T-helper 1 cell treated with Interleukin-12 subunit alpha and Interleukin-12 subunit beta and Interleukin-4 antibody, amounts not matched to agents 30 ng/mL and 1 ng/mL, for 36 hours (primary cell): ENCODE data around the gene LIN7B. TPM values are rescaled to one million over a fixed set of nuclear protein-coding genes. Genes with fewer than 3 reads are reported as not detected.

Experiments used
- intact Hi-C: fragments of 100-400 bp; cut with micrococcal nuclease; formaldehyde crosslinking; loops from one replicate; pipeline ENCODE4 v1.15.1; 2024
- total RNA-seq: library from RNA; stranded (reverse); gene quantifications from 2 replicates; pipeline ENCODE4 v1.2.3, GENCODE V29; 2022

LIN7B gene
- 2.1 and 3.4 TPM in 2 replicates for total RNA-seq

- intact Hi-C loops: loop anchor here (1.0 to 10.0 kb wide), 5 partner anchors 14 to 1839 kb away; partner anchors contain the start of genes INAFM1, PRR12 and SNRNP70
Measured at GRCh38 chr19:49113762-49114629, at the start of gene LIN7B. TSS of gene LIN7B (plus strand) at chr19:49114370. CDS start at chr19:49114405, 35 bp downstream.

GRCh38 chr19:49064768-49065611 lies 49.2 kb upstream of the LIN7B start, which contains the start of gene NTF4:
TSS of gene NTF4 (minus strand) at chr19:49064818. CDS start at chr19:49061997, 2,821 bp downstream.
- intact Hi-C loops: no loop called here

GRCh38 chr19:49065905-49066512 lies 48.2 kb upstream of the LIN7B start:
- intact Hi-C loops: no loop called here

GRCh38 chr19:49067554-49067953 lies 46.6 kb upstream of the LIN7B start:
- intact Hi-C loops: no loop called here

- intact Hi-C loops: no loop called here
Measured at GRCh38 chr19:49069026-49069425, 45.1 kb upstream of the LIN7B start.

GRCh38 chr19:49070416-49070815 lies 43.8 kb upstream of the LIN7B start:
- intact Hi-C loops: no loop called here

- intact Hi-C loops: no loop called here
Measured at GRCh38 chr19:49071860-49072547, 42.2 kb upstream of the LIN7B start.

- intact Hi-C loops: no loop called here
Measured at GRCh38 chr19:49073514-49074378, 40.4 kb upstream of the LIN7B start.

GRCh38 chr19:49074869-49075268 lies 39.3 kb upstream of the LIN7B start:
- intact Hi-C loops: loop anchor here (1.0 kb wide), 1 partner anchor 70 kb away; no protein-coding TSS in a partner anchor

- intact Hi-C loops: no loop called here
Measured at GRCh38 chr19:49080392-49080791, 33.8 kb upstream of the LIN7B start.

GRCh38 chr19:49081273-49081672 lies 32.9 kb upstream of the LIN7B start:
- intact Hi-C loops: no loop called here

GRCh38 chr19:49084206-49085019 lies 29.8 kb upstream of the LIN7B start:
- intact Hi-C loops: loop anchor here (1.0 to 5.0 kb wide), 11 partner anchors 13 to 783 kb away; partner anchors contain the start of genes C19orf73, CYTH2, FUZ and GYS1

- intact Hi-C loops: loop anchor here (1.0 to 5.0 kb wide), 11 partner anchors 12 to 782 kb away; partner anchors contain the start of genes C19orf73, CYTH2, FUZ and GYS1
Measured at GRCh38 chr19:49085020-49085867, 28.9 kb upstream of the LIN7B start, which contains the start of gene SNRNP70. TSS of gene SNRNP70 (plus strand) at chr19:49085451. CDS start at chr19:49086415, 964 bp downstream.

GRCh38 chr19:49085868-49086232 lies 28.3 kb upstream of the LIN7B start:
- intact Hi-C loops: loop anchor here (1.0 to 5.0 kb wide), 11 partner anchors 11 to 781 kb away; partner anchors contain the start of genes C19orf73, CYTH2, FUZ and GYS1

GRCh38 chr19:49086296-49086695 lies 27.9 kb upstream of the LIN7B start:
- intact Hi-C loops: loop anchor here (5.0 kb wide), 1 partner anchor 781 kb away; the partner anchor contains the start of gene PNKP

GRCh38 chr19:49091391-49092038 lies 22.7 kb upstream of the LIN7B start:
- intact Hi-C loops: no loop called here

- intact Hi-C loops: no loop called here
Measured at GRCh38 chr19:49092686-49093085, 21.5 kb upstream of the LIN7B start.
